ENCODE measurements around the gene CYP19A1. TPM values are rescaled to one million over a fixed set of nuclear protein-coding genes. Genes with fewer than 3 reads are reported as not detected.

Gene CYP19A1
- total and polyA plus RNA-seq, 7 donors, result 0.10 to 4.7 (median 0.22) TPM

GRCh38 chr15:51359981-51360380 lies 21.6 kb upstream of the CYP19A1 start:
- intact Hi-C loops (cut with DNase I), result no loop called here
- Histone ChIP-seq H3K27ac (no peak overlapping the region), H3K27me3 (ENCODE audit: insufficient read depth in 3 of 3, low read length in 2 of 3) (no peaks in the 10 kb centered on the region), H3K36me3 (ENCODE audit: insufficient read depth in 1 of 2, low read depth in 1 of 2) (no peaks in the 10 kb centered on the region), H3K9me3 (no peaks in the 10 kb centered on the region), H3K4me3 (no peak overlapping the region), H3K4me1 (no peaks in the 10 kb centered on the region)
- TF ChIP-seq, protein P1, sequence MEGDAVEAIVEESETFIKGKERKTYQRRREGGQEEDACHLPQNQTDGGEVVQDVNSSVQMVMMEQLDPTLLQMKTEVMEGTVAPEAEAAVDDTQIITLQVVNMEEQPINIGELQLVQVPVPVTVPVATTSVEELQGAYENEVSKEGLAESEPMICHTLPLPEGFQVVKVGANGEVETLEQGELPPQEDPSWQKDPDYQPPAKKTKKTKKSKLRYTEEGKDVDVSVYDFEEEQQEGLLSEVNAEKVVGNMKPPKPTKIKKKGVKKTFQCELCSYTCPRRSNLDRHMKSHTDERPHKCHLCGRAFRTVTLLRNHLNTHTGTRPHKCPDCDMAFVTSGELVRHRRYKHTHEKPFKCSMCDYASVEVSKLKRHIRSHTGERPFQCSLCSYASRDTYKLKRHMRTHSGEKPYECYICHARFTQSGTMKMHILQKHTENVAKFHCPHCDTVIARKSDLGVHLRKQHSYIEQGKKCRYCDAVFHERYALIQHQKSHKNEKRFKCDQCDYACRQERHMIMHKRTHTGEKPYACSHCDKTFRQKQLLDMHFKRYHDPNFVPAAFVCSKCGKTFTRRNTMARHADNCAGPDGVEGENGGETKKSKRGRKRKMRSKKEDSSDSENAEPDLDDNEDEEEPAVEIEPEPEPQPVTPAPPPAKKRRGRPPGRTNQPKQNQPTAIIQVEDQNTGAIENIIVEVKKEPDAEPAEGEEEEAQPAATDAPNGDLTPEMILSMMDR (IDR thresholded peaks at IDR 0.05), result no peak
- no peak for DNase-seq
- ATAC-seq, result no peak
- WGBS, 3 donors, result 78 to 90% (median 84%) methylated on average over 7 of the region's 7 CpGs

GRCh38 chr15:51356983-51357382 lies 18.6 kb upstream of the CYP19A1 start:
- no peak for DNase-seq
- 72 to 86% (median 82%) methylated on average over 6 of the region's 6 CpGs for WGBS, 3 donors
- Histone ChIP-seq H3K27me3 (ENCODE audit: insufficient read depth in 3 of 3, low read length in 2 of 3) (no peaks in the 10 kb centered on the region), H3K4me3 (no peak overlapping the region), H3K4me1 (no peaks in the 10 kb centered on the region), H3K27ac (no peak overlapping the region), H3K9me3 (no peaks in the 10 kb centered on the region), H3K36me3 (ENCODE audit: insufficient read depth in 1 of 2, low read depth in 1 of 2) (no peaks in the 10 kb centered on the region)
- ATAC-seq, result no peak
- intact Hi-C loops (cut with DNase I), result no loop called here
- TF ChIP-seq, protein P1 (IDR thresholded peaks at IDR 0.05), result no peak

DNA sequence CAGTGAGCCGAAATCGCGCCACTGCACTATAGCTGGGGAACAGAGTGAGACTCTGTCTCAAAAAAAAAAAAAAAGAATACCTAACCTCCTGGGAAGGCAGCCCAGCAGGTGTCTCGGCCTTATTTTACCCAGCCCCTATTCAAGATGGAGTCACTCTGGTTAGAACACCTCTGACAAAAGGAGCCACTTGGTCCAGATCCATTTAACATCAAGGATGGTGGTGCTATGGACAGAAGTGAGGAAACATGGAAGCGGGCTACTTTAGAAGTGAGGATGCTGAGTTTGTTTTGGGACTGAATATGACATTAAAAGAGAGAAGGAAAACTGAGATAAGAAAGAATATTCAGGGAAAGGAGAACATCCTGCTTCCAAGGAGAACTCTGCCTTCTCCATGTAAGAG lies 17.8 kb upstream of the CYP19A1 start:
- no peak for DNase-seq
- 87 to 97% (median 96%) methylated on average over 5 of the region's 5 CpGs for WGBS, 3 donors
- H3K36me3 ChIP-seq (ENCODE audit: insufficient read depth in 1 of 2, low read depth in 1 of 2), result no peaks in the 10 kb centered on the region
- no peak overlapping the region for H3K27ac ChIP-seq
- TF ChIP-seq, protein P1 (IDR thresholded peaks at IDR 0.05), result no peak
- intact Hi-C loops (cut with DNase I), result no loop called here
- no peak for ATAC-seq
- H3K4me1 ChIP-seq, result no peaks in the 10 kb centered on the region
- no peak overlapping the region for H3K4me3 ChIP-seq
- no peaks in the 10 kb centered on the region for H3K9me3 ChIP-seq
- H3K27me3 ChIP-seq (ENCODE audit: insufficient read depth in 3 of 3, low read length in 2 of 3), result no peaks in the 10 kb centered on the region

DNA sequence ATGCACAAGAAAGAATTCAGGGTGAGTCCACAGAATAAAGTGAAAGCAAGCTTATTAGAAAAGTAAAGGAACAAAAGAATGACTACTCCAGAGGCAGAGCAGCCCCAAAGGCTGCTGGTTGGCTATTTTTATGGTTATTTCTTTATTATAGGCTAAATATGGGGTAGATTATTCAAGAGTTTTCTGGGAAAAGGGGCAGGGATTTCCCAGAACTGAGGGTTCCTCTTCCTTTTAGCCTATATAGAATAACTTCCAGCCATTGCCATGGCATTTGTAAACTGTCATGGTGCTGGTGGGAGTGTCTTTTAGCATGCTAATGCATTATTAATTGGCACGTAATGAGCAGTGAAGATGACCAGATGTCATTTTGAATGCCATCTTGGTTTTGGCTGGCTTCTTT lies 16.7 kb upstream of the CYP19A1 start:
- Histone ChIP-seq H3K4me3 (no peak overlapping the region), H3K27me3 (ENCODE audit: insufficient read depth in 3 of 3, low read length in 2 of 3) (no peaks in the 10 kb centered on the region), H3K9me3 (no peaks in the 10 kb centered on the region), H3K27ac (no peak overlapping the region), H3K4me1 (no peaks in the 10 kb centered on the region), H3K36me3 (ENCODE audit: insufficient read depth in 1 of 2, low read depth in 1 of 2) (no peaks in the 10 kb centered on the region)
- WGBS, 3 donors, result 89 to 93% (median 93%) methylated on average over 1 of the region's 1 CpG
- TF ChIP-seq, protein P1 (IDR thresholded peaks at IDR 0.05), result no peak
- DNase-seq (no peak), ATAC-seq (no peak)
- intact Hi-C loops (cut with DNase I), result no loop called here

GRCh38 chr15:51353976-51354375 lies 15.6 kb upstream of the CYP19A1 start:
- no peaks in the 10 kb centered on the region for H3K27me3 ChIP-seq (ENCODE audit: insufficient read depth in 3 of 3, low read length in 2 of 3)
- WGBS, 3 donors, result 72 to 81% (median 78%) methylated on average over 2 of the region's 2 CpGs
- ATAC-seq (no peak), DNase-seq (no peak)
- no peak overlapping the region for H3K4me3 ChIP-seq
- no peaks in the 10 kb centered on the region for H3K36me3 ChIP-seq (ENCODE audit: insufficient read depth in 1 of 2, low read depth in 1 of 2)
- intact Hi-C loops (cut with DNase I), result no loop called here
- no peak overlapping the region for H3K27ac ChIP-seq
- H3K9me3 ChIP-seq, result no peaks in the 10 kb centered on the region
- H3K4me1 ChIP-seq, result peaks cover 5% of the 10 kb centered on the region
- TF ChIP-seq, protein P1 (IDR thresholded peaks at IDR 0.05), result no peak
